ENCODE measurements around the gene SLC37A3.

SLC37A3 gene, protein sequence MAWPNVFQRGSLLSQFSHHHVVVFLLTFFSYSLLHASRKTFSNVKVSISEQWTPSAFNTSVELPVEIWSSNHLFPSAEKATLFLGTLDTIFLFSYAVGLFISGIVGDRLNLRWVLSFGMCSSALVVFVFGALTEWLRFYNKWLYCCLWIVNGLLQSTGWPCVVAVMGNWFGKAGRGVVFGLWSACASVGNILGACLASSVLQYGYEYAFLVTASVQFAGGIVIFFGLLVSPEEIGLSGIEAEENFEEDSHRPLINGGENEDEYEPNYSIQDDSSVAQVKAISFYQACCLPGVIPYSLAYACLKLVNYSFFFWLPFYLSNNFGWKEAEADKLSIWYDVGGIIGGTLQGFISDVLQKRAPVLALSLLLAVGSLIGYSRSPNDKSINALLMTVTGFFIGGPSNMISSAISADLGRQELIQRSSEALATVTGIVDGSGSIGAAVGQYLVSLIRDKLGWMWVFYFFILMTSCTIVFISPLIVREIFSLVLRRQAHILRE

DNA sequence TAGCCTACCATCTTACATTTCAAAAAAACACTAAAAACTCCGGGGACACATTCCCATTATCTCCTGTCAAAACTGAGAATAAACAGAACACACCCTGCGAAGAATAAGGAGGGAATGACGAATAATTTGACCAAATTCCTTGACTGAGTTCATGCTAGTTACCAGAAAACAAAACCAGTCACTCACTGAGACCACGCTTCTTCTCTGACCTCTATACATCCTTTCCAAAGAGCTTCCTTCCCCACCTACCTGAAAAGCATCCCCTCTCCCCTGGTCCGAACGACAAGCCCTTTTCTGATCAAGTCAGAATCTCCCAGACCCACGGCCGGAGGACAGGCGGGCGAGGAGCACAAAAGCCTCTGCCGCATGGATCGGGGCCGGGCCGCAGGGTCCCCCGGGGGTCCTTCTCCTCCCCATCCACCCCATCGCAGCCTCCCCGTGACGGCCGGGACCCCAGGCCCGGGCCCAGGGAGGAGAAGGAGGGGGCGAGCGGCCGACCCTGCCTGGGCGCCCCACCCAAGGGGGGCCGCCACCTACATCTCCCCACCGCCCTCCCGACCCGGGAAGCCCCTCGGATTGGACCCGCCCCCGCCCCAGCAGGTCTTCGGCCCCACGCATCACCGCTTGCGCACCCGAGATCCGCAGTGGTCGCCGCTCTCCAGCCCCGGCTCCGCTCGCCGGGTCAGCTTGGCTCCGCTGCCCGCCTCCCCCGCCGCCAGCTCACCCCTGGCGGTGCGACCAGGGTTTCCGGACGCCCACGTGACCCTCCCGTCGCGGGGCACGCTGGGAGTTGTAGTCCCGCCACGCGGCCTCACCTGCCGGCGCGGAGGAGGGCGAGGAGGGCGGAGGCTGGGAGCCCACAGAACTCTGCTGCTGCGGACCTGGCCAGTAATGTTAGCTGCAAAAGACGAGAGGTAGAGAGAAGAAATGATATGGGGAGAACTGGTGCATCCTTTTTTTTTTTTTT is at the start of gene SLC37A3:
TSS of gene SLC37A3 (minus strand) at position 747 of the 967 bp plus-strand sequence. CDS start 16,004 bp downstream, outside the sequence.
- H3K4me3 ChIP-seq (ENCODE audit: low read length) = peak within 1 kb of the TSS; percentile 77
- no peaks in the 10 kb centered on the region for H3K27me3 ChIP-seq (ENCODE audit: control insufficient read depth, insufficient read depth, low read length)
- H3K9ac ChIP-seq (ENCODE audit: low read length) = peak within 1 kb of the TSS; percentile 35

DNA sequence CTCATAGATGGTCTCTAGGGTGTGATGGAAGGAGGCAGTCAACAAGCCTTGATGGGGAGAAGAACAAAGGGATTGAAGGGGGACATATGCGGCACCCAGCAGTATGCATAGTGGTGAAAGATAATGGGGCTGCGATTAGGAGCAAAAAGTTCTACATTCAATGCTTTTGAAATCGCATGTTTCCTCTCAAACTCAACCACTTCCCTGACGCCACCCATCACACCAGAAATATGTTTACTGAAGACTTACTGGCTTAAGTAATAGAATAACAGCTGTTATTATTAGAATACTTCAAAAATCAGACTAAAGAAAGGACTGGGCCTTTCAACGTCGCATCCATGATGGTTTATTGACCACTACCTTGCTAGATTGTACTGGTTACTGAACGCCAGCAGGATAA is 49.5 kb upstream of the SLC37A3 start:
- Histone ChIP-seq H3K4me1 (ENCODE audit: control insufficient read depth, insufficient read depth, low read length) (no peaks in the 10 kb centered on the region), H3K9ac (ENCODE audit: low read length) (no peak overlapping the region), H3K4me3 (ENCODE audit: low read length) (no peak overlapping the region), H3K36me3 (ENCODE audit: control insufficient read depth, insufficient read depth, low read length) (no peaks in the 10 kb centered on the region), H3K27ac (ENCODE audit: low read depth, low read length) (no peak overlapping the region), H3K27me3 (ENCODE audit: control insufficient read depth, insufficient read depth, low read length) (no peaks in the 10 kb centered on the region)

More for the DNA sequence above, at the start of gene SLC37A3:
- Histone ChIP-seq H3K27ac (ENCODE audit: low read depth, low read length) (peak within 1 kb of the TSS; percentile 88), H3K36me3 (ENCODE audit: control insufficient read depth, insufficient read depth, low read length) (no peaks in the 10 kb centered on the region), H3K4me1 (ENCODE audit: control insufficient read depth, insufficient read depth, low read length) (peaks cover 2% of the 10 kb centered on the region)

DNA sequence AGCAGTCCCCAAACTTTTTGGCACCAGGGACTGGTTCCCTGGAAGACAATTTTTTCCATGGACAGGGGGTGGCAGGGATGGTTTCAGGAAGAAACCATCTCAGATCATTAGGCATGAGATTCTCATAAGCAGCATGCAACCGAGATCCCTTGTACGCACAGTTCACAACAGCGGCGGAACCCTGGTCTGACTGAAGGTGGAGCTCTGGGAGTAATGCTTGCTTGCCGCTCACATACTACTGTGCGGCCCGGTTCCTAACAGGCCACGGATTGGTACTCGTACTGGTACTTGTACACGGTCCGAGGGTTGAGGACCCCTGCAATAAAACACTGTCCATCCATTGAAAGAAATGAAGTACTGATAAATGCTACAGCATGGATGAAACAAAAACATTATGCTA is 48.1 kb upstream of the SLC37A3 start:
- H3K9ac ChIP-seq (ENCODE audit: low read length) = no peak overlapping the region
- H3K4me1 ChIP-seq (ENCODE audit: control insufficient read depth, insufficient read depth, low read length) = no peaks in the 10 kb centered on the region
- H3K4me3 ChIP-seq (ENCODE audit: low read length) = no peak overlapping the region
- no peaks in the 10 kb centered on the region for H3K36me3 ChIP-seq (ENCODE audit: control insufficient read depth, insufficient read depth, low read length)
- no peak overlapping the region for H3K27ac ChIP-seq (ENCODE audit: low read depth, low read length)
- no peaks in the 10 kb centered on the region for H3K27me3 ChIP-seq (ENCODE audit: control insufficient read depth, insufficient read depth, low read length)

DNA sequence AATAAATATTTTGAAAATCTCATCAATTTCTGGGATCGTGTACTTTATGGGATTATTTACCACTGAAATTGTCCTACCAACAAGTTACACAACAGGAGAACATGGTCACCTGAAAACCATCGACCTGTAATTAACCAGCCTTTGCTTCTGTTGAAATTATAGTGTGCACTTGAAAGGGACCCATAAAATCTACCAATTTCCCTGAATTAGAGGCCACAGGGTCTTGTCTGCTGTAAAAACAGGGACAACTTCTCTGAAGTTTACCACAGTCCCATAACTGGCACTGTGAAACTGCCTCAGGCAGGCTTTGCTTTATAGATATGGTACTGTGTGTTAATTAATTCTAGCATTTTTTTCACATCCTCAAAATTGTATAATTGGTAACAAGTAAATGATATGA is 43.2 kb upstream of the SLC37A3 start:
- no peak overlapping the region for H3K27ac ChIP-seq (ENCODE audit: low read depth, low read length)
- no peak overlapping the region for H3K9ac ChIP-seq (ENCODE audit: low read length)
- no peaks in the 10 kb centered on the region for H3K27me3 ChIP-seq (ENCODE audit: control insufficient read depth, insufficient read depth, low read length)
- H3K4me3 ChIP-seq (ENCODE audit: low read length) = no peak overlapping the region
- no peaks in the 10 kb centered on the region for H3K36me3 ChIP-seq (ENCODE audit: control insufficient read depth, insufficient read depth, low read length)
- H3K4me1 ChIP-seq (ENCODE audit: control insufficient read depth, insufficient read depth, low read length) = no peaks in the 10 kb centered on the region

DNA sequence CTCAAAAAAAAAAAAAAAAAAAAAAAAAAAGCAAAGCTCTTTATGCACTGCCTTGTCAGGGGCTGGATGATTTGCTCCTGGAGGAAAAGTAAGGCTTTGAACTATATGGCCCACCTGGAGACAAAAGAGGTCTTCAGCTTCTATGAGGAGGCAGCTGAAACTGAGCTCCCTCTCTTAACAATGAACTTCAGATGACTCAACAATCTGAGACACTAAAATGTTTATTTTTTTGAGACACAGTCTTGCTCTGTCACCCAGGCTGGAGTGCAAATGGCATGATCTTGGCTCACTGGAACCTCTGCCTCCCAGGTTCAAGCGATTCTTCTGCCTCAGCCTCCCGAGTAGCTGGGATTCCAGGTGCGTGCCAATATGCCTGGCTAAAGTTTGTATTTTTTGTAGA is 42.3 kb upstream of the SLC37A3 start:
- Histone ChIP-seq H3K27ac (ENCODE audit: low read depth, low read length) (no peak overlapping the region), H3K36me3 (ENCODE audit: control insufficient read depth, insufficient read depth, low read length) (no peaks in the 10 kb centered on the region), H3K27me3 (ENCODE audit: control insufficient read depth, insufficient read depth, low read length) (no peaks in the 10 kb centered on the region), H3K4me3 (ENCODE audit: low read length) (no peak overlapping the region), H3K4me1 (ENCODE audit: control insufficient read depth, insufficient read depth, low read length) (no peaks in the 10 kb centered on the region), H3K9ac (ENCODE audit: low read length) (no peak overlapping the region)

DNA sequence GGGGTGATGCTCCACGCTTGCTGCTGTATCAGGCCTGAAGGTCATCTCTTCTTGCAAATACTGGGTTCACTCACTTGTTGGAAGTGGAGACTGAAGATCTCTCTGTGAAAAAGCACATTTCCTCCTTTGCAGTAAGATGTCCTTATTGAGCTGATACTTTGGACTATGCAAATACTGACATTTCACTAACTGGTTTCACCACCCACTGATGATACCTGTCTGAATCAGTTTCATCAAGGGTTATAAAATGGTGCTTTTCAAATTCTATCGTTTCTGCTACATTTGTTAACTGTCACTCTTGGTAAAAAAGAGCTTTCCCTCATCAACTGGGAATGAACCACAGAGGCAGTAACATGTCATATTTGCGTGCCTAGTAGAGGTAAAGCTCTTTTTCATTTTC is 41.0 kb upstream of the SLC37A3 start:
- H3K4me1 ChIP-seq (ENCODE audit: control insufficient read depth, insufficient read depth, low read length) = no peaks in the 10 kb centered on the region
- H3K27me3 ChIP-seq (ENCODE audit: control insufficient read depth, insufficient read depth, low read length) = no peaks in the 10 kb centered on the region
- H3K4me3 ChIP-seq (ENCODE audit: low read length) = no peak overlapping the region
- no peaks in the 10 kb centered on the region for H3K36me3 ChIP-seq (ENCODE audit: control insufficient read depth, insufficient read depth, low read length)
- H3K9ac ChIP-seq (ENCODE audit: low read length) = no peak overlapping the region
- no peak overlapping the region for H3K27ac ChIP-seq (ENCODE audit: low read depth, low read length)

DNA sequence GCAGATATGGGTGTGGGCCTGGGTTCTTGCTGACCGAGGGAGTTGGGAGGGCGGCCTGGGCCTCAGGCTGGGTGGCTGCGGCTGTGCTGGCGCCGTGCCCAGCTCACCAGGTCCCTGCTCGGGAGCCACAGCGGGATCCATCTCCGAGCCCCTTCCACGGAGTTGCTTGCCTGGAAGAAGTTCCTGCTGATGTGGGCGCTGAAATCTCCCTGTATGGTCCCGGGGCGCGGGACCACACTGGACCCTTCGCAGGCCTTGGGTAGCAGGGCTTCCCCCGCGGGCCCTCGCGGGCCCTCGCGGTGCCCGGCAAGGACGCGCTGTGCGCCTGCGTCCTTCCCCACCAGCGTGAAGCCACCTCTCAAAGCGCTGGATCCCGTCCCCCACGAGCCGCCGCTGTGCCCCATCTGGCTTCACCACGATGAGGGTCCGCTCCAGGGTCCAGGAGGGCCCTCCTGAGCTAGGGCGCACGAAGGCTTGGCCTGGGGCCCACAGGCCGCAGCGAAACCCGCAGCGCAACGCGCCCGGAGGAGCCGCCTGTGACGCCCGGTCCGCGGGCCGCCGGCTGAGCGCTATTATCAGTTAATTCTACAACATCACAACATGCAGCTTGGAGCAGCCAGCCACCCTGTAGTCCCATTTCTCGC is 37.0 kb upstream of the SLC37A3 start:
- Histone ChIP-seq H3K4me3 (ENCODE audit: low read length) (no peak overlapping the region), H3K27me3 (ENCODE audit: control insufficient read depth, insufficient read depth, low read length) (no peaks in the 10 kb centered on the region), H3K36me3 (ENCODE audit: control insufficient read depth, insufficient read depth, low read length) (no peaks in the 10 kb centered on the region), H3K9ac (ENCODE audit: low read length) (no peak overlapping the region), H3K27ac (ENCODE audit: low read depth, low read length) (no peak overlapping the region), H3K4me1 (ENCODE audit: control insufficient read depth, insufficient read depth, low read length) (no peaks in the 10 kb centered on the region)

DNA sequence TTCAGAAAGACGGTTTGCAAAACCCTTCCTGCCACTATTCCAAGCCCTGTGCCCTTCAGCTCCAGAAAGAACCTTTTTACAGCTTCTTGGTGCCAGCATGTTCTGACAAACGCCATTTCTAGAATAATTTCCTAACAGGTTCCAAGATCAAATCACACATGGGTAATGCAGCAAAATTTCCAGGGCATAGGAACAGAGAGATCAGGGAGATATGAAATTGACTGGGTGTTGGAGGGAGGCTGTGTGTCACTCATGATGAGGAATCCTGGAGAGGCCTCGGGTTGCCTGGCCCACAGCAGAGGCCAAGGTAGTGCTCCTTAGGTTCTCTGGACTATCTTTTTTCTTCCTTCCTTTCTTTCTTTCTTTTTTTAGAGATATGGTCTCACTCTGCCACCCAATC is 35.1 kb upstream of the SLC37A3 start:
- no peaks in the 10 kb centered on the region for H3K4me1 ChIP-seq (ENCODE audit: control insufficient read depth, insufficient read depth, low read length)
- no peak overlapping the region for H3K27ac ChIP-seq (ENCODE audit: low read depth, low read length)
- H3K4me3 ChIP-seq (ENCODE audit: low read length) = no peak overlapping the region
- no peaks in the 10 kb centered on the region for H3K36me3 ChIP-seq (ENCODE audit: control insufficient read depth, insufficient read depth, low read length)
- no peak overlapping the region for H3K9ac ChIP-seq (ENCODE audit: low read length)
- H3K27me3 ChIP-seq (ENCODE audit: control insufficient read depth, insufficient read depth, low read length) = no peaks in the 10 kb centered on the region

DNA sequence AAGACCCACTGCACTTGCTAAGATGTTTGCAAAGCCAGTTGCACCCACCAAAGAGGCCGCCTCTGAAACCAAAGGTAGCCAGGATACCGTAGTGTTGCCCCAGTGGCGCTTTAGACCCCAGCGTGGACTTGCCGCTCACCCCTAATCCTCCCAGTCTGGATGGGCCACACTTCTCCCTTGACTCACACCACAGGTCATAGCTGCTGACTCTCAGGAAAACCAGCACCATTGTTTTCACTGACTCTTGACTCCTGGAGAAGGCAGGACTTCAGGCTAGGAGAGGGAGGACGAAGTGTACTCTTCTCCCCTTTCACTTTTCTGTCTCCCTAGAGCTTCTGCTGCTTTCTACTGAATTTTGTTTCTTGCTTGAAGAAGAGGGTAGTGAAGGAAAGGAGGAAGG is 27.8 kb upstream of the SLC37A3 start:
- Histone ChIP-seq H3K4me3 (ENCODE audit: low read length) (no peak overlapping the region), H3K27me3 (ENCODE audit: control insufficient read depth, insufficient read depth, low read length) (no peaks in the 10 kb centered on the region)

DNA sequence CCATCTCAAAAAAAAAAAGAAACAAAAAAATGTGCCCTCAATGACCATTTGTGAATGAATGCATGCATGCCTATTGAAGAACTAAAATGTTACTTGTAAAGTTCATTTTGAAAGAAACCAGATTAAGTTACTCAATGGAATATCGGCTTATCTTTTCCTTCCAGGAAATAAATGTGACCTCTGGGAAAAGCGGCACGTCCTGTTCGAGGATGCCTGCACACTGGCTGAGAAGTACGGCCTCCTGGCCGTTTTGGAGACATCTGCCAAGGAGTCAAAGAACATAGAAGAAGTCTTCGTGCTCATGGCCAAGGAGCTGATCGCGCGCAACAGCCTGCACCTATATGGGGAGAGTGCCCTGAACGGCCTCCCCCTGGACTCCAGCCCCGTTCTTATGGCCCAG is 27.4 kb upstream of the SLC37A3 start:
- H3K4me3 ChIP-seq (ENCODE audit: low read length) = no peak overlapping the region
- no peak overlapping the region for H3K9ac ChIP-seq (ENCODE audit: low read length)
- no peaks in the 10 kb centered on the region for H3K27me3 ChIP-seq (ENCODE audit: control insufficient read depth, insufficient read depth, low read length)
- H3K4me1 ChIP-seq (ENCODE audit: control insufficient read depth, insufficient read depth, low read length) = no peaks in the 10 kb centered on the region
- no peaks in the 10 kb centered on the region for H3K36me3 ChIP-seq (ENCODE audit: control insufficient read depth, insufficient read depth, low read length)
- no peak overlapping the region for H3K27ac ChIP-seq (ENCODE audit: low read depth, low read length)

More for the DNA sequence above, 27.8 kb upstream of the SLC37A3 start:
- Histone ChIP-seq H3K27ac (ENCODE audit: low read depth, low read length) (no peak overlapping the region), H3K9ac (ENCODE audit: low read length) (no peak overlapping the region), H3K4me1 (ENCODE audit: control insufficient read depth, insufficient read depth, low read length) (no peaks in the 10 kb centered on the region), H3K36me3 (ENCODE audit: control insufficient read depth, insufficient read depth, low read length) (no peaks in the 10 kb centered on the region)

DNA sequence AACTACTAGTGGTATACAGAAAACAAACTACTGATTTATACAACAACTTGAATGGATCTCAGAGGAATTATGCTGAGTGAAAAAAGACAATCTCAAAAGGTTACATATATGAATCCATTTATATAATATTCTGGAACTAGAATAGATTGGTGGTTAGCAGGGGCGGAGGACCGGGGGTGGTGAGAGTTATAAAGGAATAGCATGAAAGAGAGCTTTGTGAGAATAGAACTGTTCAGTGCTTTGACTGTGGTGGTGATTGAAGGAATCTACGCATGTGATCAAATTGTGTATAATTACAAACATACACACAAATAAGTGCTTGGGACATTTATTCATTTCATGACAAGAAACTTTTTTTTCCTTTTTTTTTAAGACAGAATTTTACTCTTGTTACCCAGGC is 25.2 kb upstream of the SLC37A3 start:
- Histone ChIP-seq H3K27ac (ENCODE audit: low read depth, low read length) (no peak overlapping the region), H3K4me1 (ENCODE audit: control insufficient read depth, insufficient read depth, low read length) (no peaks in the 10 kb centered on the region), H3K27me3 (ENCODE audit: control insufficient read depth, insufficient read depth, low read length) (no peaks in the 10 kb centered on the region), H3K4me3 (ENCODE audit: low read length) (no peak overlapping the region), H3K36me3 (ENCODE audit: control insufficient read depth, insufficient read depth, low read length) (no peaks in the 10 kb centered on the region), H3K9ac (ENCODE audit: low read length) (no peak overlapping the region)

DNA sequence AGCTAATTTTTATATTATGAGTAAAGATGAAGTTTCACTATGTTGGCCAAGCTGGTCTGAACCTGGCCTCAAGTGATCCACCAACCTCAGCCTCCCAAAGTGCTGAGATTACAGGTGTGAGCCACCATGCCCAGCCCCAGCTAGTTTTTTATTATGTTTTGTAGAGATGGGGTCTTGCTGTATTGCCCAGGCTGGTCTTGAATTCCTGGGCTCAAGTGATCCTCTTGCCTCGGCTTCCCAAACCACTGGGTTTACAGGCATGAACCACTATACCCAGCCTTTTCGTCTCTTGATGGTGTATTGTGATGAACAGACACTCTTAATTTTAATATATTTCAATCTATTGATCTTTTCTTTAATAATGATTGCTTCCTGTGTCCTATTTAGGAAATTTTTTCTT is 23.2 kb upstream of the SLC37A3 start:
- H3K4me1 ChIP-seq (ENCODE audit: control insufficient read depth, insufficient read depth, low read length) = no peaks in the 10 kb centered on the region
- no peak overlapping the region for H3K27ac ChIP-seq (ENCODE audit: low read depth, low read length)
- H3K36me3 ChIP-seq (ENCODE audit: control insufficient read depth, insufficient read depth, low read length) = no peaks in the 10 kb centered on the region
- H3K9ac ChIP-seq (ENCODE audit: low read length) = no peak overlapping the region
- H3K4me3 ChIP-seq (ENCODE audit: low read length) = no peak overlapping the region
- no peaks in the 10 kb centered on the region for H3K27me3 ChIP-seq (ENCODE audit: control insufficient read depth, insufficient read depth, low read length)
